Hepatocyte (in vitro differentiated cells): ENCODE results near the gene ACY1. TPM values are rescaled to one million over a fixed set of nuclear protein-coding genes. Genes with fewer than 3 reads are reported as not detected.

ENCODE experiments used
- polyA plus RNA-seq: library from polyadenylated mRNA; unstranded; fragments of >200 nt; fragmentation: Nextera tagmentation; extraction: Ambion mirVana; gene quantifications from 2 replicates; pipeline ENCODE4 v1.2.1, GENCODE V29; 2016
- small RNA-seq: library from RNA; depleted of rRNA; stranded (forward); fragments of <200 nt; gene quantifications from one replicate; pipeline ENCODE3, GENCODE V24; 2014
- total RNA-seq: library from RNA; depleted of rRNA; stranded (reverse); fragments of >200 nt; gene quantifications from 2 replicates; pipeline ENCODE4 v1.2.3, GENCODE V29; 2014

ACY1 gene
- total and polyA plus RNA-seq, 2 experiments from 2014 or later: 164 to 183 TPM

Small RNA genes lying within 50 kb of the gene (small RNA-seq; reads per million reads assigned to genes)
- not detected for gene AC115284.1

Other genes starting within 250 kb of the ACY1 start
- gene IQCF6, start 204.3 kb upstream of the ACY1 start, total RNA-seq: not detected in 2 replicates
- not detected in 2 replicates for gene IQCF6, start 204.3 kb upstream of the ACY1 start, polyA plus RNA-seq
- gene IQCF2, start 121.9 kb upstream of the ACY1 start, total RNA-seq: not detected in 2 replicates
- not detected in 2 replicates for gene IQCF2, start 121.9 kb upstream of the ACY1 start, polyA plus RNA-seq
- gene IQCF5, start 107.9 kb upstream of the ACY1 start, total RNA-seq: not detected in 2 replicates
- not detected in 2 replicates for gene IQCF5, start 107.9 kb upstream of the ACY1 start, polyA plus RNA-seq
- gene IQCF1, start 80.2 kb upstream of the ACY1 start, total RNA-seq: not detected in 2 replicates
- gene IQCF1, start 80.2 kb upstream of the ACY1 start, polyA plus RNA-seq: not detected in 2 replicates
- 14.0 and 17.5 TPM in 2 replicates for gene RRP9, start 41.6 kb upstream of the ACY1 start, total RNA-seq
- 23.1 and 32.8 TPM in 2 replicates for gene RRP9, start 41.6 kb upstream of the ACY1 start, polyA plus RNA-seq
- gene PARP3, start 41.2 kb upstream of the ACY1 start, total RNA-seq: 7.0 and 9.3 TPM in 2 replicates
- gene PARP3, start 41.2 kb upstream of the ACY1 start, polyA plus RNA-seq: 10.3 and 11.6 TPM in 2 replicates
- gene GPR62, start 28.2 kb upstream of the ACY1 start, total RNA-seq: not detected in 2 replicates
- gene GPR62, start 28.2 kb upstream of the ACY1 start, polyA plus RNA-seq: 0.08 TPM in 1 of 2 replicates, not detected in the other
- gene PCBP4, start 16.1 kb upstream of the ACY1 start, total RNA-seq: 48.6 and 60.2 TPM in 2 replicates
- 42.4 and 53.7 TPM in 2 replicates for gene PCBP4, start 16.1 kb upstream of the ACY1 start, polyA plus RNA-seq
- gene ABHD14B, start 9.5 kb upstream of the ACY1 start, total RNA-seq: 31.9 and 32.8 TPM in 2 replicates
- gene ABHD14B, start 9.5 kb upstream of the ACY1 start, polyA plus RNA-seq: 40.2 and 48.4 TPM in 2 replicates
- gene ABHD14A, start 8.5 kb upstream of the ACY1 start, total RNA-seq: 17.1 and 22.3 TPM in 2 replicates
- gene ABHD14A, start 8.5 kb upstream of the ACY1 start, polyA plus RNA-seq: 55.1 and 68.6 TPM in 2 replicates
- gene RPL29, start 12.4 kb downstream of the ACY1 start, total RNA-seq: 981 and 1,184 TPM in 2 replicates
- 786 and 812 TPM in 2 replicates for gene RPL29, start 12.4 kb downstream of the ACY1 start, polyA plus RNA-seq
- gene DUSP7, start 73.0 kb downstream of the ACY1 start, total RNA-seq: 13.1 and 13.8 TPM in 2 replicates
- gene DUSP7, start 73.0 kb downstream of the ACY1 start, polyA plus RNA-seq: 5.9 and 6.4 TPM in 2 replicates
- 2.6 TPM in 2 replicates for gene POC1A, start 170.9 kb downstream of the ACY1 start, total RNA-seq
- 3.7 and 5.7 TPM in 2 replicates for gene POC1A, start 170.9 kb downstream of the ACY1 start, polyA plus RNA-seq
- 81.8 and 85.3 TPM in 2 replicates for gene ALAS1, start 214.6 kb downstream of the ACY1 start, total RNA-seq
- 90.1 and 91.2 TPM in 2 replicates for gene ALAS1, start 214.6 kb downstream of the ACY1 start, polyA plus RNA-seq
- not detected in 2 replicates for gene TLR9, start 242.1 kb downstream of the ACY1 start, total RNA-seq
- not detected in 2 replicates for gene TLR9, start 242.1 kb downstream of the ACY1 start, polyA plus RNA-seq